Stimulated activated CD4-positive, alpha-beta T cell treated with anti-CD3 and anti-CD28 coated beads, Interleukin-15, amount 100 ng/mL, for 1 hour (primary cell): ENCODE measurements around the gene LZTS2.

Experiments
- DNase-seq, 2 donors: peaks; one replicate each; pipeline ENCODE4 v3.0.0-alpha.2; 2020; ENCODE audit warnings: low read depth in 1 of 2, low spot score in 1 of 2

The LZTS2 gene

DNA sequence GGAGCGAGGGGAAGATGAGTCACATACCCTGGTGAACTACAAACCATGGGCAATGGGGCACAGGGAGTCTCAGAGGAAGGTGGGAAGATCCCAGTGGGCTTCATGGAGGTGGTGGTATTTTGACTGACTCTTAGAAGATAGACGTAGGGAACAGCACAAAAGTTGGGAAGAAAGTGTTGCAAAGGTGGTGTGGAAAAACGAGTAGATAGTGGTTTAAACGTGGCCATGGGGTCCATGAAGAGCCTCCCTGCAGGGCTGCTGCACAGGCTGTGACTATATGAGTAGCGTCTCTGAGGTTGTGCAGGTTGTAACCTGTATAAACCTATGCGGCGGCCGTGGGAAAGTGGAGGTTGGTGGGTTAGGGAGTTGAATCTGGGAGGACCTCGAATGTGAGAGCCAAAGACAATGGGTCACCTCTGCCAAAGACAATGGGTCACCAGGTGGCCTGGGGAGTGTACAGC, 13.8 kb downstream of the LZTS2 start:
- no peak for DNase-seq

DNA sequence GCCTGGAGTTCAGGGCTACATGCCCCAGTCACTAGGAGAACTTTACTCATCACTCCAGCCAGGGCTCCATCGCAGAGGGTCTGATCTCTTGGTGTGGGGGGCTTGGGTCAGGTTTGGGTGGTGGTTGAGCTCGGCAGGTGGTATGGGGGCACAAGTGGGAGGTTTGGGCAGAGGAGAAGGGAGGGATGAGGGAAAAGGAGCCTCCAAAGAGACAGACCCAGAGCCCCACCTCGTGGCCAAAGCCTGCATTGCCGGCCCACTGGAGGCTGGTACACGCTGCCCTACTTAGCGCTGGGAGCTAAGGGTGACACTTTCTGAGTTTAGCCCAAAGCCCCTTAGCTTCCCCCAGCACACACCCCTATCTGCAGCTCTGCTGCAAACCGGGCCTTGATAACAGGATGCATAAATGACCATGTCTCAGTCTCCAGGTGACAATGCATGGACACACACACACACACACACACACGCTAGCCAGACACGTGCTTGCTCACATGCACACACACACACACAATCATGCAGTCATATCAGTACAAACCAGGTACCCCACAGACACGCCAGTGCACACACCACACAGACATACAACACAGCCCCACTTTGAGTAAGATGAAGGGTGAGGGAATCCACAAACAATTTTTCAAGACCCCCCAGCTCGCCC, 14.7 kb downstream of the LZTS2 start:
- peak; percentile 52 to 66 for DNase-seq

DNA sequence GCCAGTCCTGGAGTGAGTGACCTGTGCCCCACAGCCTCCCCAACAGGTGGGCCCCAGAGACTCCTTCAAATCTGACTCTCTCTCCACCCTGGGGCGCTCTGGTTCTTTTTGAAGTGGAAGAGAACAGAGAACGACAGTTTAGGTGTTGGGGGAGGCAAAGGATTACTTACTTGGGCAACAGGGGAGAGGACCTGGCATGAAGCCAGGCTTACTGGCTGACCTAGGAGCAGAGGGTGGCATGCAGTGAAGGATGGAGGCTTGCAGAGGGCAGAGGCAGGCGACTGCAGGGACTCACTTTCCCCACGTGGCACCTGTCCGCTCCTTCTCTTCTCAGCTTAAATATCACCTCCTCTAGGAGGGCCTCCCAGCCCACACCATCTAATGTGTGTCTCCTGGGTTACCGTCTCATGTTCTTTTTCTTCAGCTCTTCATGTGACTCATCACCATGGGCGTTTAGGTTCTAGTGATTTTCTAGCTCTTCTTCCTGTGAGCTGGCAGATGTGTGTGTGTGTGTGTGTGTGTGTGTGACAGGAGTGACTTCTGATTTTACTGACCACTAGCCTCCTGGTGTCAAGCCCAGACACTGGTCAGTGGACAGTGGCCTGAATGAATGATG, 15.5 kb downstream of the LZTS2 start:
- no peak for DNase-seq

DNA sequence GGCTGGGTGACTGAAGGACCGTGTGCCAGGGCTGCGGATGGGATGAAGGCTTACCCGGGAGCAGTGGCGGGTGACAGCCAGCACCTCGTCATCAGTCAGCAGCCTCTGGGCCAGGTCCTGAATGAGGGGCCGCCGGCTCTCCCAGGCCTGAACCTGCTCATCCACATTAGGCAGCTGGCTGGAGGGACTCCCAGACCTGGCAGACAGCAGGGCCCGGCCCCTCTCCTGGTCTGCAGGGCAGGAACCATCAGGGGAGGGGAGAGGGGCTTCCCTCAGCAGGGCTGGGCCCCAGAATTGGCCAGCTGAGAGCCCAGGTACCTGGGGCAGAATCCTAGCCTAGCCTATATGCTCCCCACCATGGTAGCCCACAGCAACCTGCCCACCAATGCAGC, 16.0 kb downstream of the LZTS2 start:
- no peak for DNase-seq

DNA sequence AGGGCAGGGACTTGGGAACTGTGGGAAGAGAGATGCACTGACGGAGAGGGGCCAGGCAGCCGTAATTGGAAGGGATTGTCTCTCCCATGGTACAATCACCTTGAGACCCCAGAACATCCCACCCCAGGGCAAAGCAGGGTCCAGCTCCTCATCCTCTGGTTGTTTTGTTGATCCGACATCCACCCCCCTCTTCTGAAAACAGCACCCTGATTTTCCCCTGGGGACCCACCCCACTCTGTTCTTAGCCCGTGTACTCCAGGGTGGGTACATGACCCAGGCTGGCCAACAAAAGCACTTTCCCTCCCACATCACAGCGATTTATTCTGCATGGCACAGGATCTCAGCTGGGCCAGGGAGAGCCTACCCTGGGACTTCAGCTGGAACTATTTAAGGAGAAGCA, 17.2 kb downstream of the LZTS2 start:
- no peak for DNase-seq

DNA sequence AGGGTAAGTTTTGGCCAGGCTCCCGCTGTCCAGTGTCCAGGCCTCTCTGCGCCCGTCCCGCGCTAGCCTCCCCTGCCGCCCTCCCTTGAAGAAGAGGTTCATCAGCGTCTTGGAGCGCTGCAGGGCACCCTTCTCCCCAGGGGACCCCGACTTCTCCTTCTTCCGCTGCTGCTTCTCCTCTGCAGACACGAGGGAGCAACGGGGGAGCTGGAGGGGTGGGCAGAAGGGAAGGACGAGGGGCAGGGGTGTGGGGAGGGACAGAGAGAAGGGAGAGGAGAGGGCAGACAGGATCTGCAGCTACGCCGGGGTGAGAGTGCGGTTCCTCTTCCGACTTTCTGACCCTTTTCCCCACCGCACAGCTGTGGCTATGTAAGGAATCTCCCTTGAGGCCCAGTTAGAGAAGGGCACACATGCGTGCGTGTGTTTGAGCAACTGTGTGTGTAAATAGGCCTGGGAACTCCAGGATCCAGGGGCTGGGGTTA, 18.6 kb downstream of the LZTS2 start:
- no peak for DNase-seq

DNA sequence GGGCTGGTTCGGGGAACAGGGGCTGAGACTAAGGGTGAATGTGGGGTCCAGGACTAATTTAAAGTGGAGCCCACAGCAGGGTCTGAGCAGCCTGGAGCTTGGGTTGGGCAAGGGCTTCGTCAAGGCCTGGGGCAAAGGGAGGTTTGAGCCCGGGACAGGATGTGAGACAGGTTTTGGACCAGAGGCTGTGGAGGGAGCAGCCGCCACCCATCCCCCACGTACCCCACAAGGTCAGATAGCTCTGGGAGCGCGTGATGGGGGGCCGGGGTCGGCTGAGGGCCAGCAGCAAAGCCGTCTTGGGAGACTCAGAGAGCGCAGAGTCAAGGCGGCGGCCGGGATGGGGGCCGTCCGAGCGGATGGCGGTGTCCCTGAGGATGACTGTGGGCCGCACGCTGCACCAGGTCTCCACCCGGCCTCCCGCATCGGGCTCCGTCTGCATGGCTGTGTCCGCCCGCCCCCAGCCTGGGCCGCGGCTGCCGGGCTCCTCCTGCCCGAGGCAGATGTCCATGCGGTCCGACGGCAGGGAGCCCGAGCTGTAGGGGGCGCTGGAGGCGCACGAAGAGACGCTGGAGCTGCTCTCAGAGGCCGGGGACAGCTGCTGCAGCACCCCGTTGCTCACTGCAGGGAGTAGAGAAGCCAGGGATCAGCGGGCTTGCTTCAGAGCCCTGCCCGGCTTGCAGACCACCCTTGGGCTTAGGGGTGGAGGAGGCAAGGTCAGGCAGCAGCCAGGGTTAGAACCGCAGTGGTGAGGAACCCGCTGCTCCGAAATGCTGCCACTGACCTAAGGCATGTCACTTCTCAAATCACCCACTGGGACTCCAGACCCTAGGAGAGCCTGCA, 19.2 kb downstream of the LZTS2 start:
- peak; percentile 40 to 60 for DNase-seq

DNA sequence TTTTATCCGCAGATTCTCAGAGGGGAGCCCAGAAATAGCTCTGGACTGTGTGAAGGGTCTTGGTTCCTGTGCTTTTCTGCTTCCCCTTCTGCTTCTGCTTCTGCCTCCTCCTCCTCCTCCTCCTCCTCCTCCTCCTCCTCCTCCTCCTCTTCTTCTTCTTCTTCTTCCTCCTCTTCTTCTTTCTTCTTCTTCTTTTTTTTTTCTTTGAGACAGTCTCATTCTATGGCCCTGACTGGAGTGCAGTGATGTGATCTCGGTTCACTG, 19.8 kb downstream of the LZTS2 start:
- no peak for DNase-seq

DNA sequence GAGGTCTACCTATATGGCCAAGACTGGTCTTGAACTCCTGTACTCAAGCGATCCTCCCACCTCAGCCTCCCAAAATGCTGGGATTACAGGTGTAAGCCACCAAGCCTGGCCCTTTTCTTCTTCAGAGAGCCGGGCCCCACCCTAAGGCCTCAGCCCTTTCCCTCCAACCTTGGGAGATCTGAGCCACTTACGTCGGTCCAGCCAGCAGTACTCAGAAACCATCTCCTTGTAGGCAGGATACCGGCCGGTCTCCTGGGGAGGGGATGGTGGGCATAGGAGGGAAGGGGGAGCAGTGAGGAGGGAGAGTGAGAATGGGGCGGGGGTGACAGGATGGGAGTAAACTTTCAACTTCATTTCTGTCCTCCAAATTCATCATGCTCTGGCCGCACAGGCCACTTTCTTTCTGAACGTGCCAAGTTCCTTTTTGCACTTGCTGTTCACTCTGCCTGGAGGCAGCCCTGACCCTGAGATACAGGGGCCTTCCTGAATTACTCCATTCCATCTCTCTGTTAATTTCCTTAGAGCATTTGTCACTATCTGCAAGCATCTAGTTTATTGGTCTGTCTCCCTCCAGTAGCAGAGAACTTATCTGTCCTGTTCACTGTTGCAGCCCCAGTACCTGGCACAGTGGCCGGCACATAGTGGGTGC, 20.9 kb downstream of the LZTS2 start:
- no peak for DNase-seq

DNA sequence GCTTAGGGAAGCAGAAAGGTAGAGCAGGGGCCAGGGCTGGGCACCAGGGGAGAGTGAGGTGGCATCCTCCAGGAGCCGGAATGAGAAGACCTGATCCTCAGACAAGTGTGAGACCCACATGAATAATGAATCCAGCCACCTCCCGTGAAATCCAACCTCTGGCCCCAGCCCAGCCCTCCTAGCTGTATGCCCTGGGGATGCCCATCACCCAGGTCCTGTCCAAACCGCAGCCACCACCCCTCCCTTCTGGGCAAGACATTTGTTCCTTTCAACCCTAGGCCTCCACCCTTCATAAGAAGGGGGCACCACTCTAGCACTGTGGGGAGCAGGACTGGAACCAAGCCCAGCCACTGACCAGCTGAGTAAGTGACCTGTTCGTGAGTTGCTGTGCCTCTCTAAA, 21.6 kb downstream of the LZTS2 start:
- DNase-seq: no peak

DNA sequence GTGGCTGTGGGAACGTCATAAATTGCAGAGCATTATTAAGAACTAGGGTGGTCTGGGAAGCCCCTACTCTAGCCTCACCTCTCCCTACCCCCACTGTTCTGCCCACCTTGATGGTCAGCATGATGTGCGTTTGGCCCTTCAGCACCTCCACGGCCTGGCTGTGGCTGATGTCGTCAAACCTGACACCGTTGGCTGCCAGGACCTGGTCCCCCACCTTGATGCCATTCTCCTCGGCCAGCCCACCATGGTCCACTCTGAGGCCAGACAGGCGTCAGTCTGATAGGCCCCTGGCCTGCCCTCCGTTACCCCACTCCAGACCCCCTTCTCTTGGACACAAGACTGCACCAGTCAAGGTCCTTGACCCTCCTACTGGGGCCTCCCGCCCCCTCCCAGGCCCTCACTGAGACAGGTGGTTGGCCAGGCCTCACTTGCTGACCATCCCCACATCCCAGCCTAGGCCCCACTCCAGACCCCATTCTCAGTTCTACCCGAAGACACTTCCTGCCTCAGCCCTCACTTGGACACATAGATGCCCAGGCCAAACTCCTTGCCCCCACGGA, 22.2 kb downstream of the LZTS2 start:
- DNase-seq: no peak

DNA sequence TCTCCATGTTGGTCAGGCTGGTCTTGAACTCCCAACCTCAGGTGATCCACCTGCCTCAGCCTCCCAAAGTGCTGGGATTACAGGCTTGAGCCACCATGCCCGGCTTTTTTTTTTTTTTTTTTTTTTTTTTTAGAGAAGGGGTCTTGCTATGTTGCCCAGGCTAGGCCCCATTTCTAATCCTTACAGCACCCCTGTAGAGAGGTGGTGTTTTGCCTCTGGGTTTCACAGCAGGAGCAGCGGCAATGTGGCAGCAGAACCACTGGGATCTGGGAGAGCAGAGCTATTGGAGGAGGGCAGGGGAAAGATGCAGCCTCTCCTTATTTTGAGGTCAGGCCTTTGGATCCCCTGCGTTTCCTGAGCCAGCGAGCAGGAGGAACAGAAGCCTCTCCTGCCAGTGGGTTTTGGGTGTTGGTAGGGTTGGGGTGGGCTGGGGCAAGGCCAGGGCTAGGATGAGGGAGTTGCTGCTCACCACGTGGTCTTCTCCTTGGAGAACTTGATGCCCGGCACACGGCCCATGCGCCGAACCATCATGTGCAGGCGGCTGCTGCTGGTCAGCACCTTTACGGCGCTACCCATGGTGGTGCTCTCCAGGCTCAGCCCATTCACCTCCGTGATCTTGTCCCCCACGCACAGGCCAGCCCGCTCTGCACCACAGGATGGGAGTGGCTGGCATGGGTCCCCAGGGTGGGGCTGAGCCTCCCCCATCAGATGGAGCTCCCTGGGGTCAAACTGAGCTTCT, 23.5 kb downstream of the LZTS2 start:
- no peak for DNase-seq

DNA sequence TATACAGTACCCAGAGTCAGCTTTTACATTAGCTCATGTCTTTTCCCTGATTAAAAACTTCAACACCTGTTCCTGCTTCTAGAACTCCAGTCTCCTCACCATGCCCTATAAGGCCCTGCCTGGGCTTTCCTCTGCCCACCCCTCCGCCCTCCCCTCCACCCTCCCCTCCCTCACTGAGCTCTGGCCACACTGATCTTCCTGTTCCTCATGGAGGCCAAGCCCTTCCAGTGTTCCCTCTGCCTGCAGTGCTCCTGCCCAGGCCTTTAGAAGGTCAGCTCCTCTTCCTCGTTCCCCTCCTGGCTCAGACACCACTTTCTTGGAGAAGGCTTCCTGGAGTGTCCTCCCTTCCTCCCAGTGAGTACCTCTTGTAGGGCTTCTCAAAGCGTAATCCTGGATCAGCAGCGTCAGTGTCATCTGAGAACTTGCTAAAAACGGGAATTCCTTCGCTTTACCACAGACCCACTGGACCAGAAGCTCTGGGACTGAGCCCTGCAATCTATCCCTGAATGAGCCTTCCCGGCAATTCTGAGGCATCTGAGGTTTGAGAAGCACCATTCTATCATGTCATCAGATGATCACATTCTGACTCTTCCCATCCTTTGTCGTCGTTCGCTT, 27.6 kb downstream of the LZTS2 start:
- no peak for DNase-seq

DNA sequence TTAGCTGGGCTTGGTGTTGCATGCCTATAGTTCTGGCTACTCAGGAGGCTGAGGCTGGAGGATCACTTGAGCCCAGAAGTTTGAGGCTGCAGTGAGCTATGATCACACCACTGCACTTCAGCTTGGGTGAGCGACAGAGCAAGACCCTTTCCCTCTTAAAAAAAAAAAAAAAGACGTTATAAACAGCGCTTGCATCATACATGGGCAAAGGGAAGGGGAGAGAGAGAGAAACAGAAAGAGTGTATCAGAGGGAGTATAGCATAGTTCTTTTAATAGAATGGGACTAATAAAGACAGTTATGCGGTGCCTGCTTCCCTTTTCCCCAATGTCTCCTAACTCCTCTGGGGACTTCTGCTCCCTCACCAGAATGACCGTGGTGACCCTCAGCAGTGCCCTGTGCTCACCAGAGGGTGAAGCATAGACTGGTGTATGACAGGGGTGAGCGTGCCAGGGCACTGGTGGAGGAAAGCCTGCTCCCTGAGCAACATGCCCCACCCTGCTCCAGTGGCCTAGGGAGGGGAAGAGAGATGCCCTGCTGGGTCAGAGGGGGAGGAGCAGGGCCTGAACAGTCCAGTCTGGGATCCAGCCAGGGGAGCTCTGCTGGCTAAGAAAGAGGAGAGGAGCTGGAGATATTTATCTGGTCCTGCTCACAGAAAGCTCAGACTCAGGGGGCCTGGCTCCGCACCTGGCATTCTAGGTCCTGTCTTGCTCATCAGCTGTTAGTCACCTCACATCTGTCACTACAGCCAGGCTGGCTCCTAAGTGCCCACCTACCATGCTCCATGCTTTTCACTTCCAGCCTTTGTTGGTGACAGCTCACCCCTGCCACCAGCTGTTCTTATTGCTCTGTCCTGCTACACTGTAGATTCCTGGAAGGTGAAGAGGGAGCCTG, 29.1 kb downstream of the LZTS2 start:
- DNase-seq: no peak

DNA sequence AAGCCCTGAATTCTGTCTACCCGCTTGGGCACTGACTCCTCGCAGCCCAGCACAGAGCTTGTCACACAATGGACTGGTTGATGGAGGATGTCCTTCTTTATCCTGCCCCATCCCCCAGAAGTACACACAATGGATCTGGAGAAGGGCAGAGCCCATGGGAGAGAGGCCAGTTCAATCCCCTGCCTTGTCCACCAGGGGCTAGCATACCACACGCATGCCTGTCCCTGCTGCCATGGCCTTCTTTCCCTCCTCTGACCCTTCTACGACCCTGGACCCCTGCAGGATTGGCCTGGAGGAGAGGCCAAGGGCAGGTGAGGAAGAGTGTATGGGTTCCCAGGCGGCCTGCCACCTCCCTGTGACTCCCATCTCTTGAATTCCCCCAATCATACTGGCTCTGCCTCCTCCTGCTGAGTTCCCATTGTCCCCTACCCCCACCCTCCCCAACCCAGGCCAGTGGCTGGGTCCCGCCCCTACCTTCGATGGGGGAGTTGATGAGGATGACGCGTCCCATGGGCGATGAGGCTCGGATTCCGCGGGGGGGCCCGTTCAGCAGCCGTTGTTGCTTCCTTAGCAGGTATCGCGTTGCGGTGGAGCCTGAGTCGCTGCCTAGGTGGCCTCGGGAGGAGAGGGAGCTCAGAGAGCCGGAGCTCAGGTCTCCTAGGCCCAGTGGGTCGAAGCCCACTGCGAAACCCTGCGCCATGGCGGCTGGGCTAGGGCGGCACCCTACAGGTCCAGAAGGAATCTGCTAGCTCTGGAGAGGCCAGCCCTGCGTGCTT, 30.1 kb downstream of the LZTS2 start:
- DNase-seq: no peak

DNA sequence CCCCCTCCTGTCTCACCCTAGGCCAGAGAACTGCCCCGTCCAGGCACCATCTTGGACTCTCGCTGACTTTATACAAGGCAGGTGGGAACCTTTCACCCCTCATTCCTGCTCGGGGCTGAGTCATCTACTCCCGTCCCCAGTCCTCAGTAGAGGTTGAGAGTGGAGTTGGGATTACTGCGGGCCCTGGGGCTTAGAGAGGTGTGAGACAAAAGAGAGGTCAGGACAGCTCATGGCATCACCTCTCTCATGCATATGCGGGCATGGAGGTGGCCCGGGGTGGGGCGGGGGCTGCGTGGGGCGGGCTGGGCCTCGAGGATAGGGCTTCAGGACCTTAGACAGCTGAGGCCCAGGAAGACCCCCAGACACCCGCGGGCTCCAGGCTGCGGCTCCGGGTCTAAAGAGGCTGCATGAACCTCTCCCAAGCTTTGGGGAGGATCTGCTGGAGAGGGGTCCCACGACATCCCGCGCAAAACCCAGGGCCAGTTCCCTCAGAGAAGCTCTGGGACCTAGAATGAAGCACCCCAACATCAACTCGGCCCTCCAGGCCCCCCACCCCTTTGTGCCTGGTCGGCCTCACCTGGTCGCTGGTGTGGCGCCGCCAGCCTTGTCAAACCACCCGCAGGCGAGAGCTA, 31.0 kb downstream of the LZTS2 start:
- DNase-seq: no peak

DNA sequence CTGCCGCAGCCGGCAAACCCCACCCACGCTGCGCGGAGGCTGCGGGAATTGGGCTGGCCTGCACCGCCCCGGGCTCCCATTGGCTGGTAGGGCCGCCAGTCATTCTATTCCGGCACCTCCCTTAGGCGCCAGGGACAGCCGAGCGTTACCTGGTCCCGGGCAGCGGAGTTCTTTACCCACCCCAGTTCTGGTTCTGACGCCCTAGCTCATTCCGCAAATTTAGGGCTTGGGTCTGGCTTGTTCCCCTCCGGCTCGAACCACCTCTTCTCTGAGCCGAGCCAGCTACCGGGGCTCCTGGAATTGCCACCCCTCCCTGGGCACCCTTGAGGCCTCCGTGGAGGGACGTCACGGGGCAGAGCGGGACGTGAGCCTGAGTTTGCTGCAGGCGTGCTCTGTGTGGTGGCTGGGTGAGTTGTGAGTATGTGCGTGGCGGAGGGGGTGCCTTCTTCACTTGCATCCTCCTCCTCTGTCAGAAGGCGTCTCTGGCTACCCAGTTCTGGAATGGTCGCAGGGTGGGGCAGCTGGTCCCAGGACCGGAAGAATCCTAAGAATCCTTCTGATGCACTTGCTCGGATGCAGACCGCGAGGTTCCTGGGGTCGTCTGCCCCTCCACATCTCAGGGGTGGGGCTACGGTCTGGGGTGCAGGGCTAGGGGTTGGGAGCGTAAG, 31.7 kb downstream of the LZTS2 start, which contains the start of the genes PDZD7 and SFXN3:
TSS of gene PDZD7 (minus strand) at position 2 of the 668 bp plus-strand sequence. CDS start 910 bp downstream, outside the sequence.
TSS of gene SFXN3 (plus strand) at position 107 of the 668 bp plus-strand sequence. CDS start 3,461 bp downstream, outside the sequence.
- DNase-seq: peak; percentile 95 to 96
